ENCODE results near the gene WNT4. TPM values are rescaled to one million over a fixed set of nuclear protein-coding genes. Genes with fewer than 3 reads are reported as not detected.

Gene WNT4
- total RNA-seq, 1 donor, result under 0.01 TPM

DNA sequence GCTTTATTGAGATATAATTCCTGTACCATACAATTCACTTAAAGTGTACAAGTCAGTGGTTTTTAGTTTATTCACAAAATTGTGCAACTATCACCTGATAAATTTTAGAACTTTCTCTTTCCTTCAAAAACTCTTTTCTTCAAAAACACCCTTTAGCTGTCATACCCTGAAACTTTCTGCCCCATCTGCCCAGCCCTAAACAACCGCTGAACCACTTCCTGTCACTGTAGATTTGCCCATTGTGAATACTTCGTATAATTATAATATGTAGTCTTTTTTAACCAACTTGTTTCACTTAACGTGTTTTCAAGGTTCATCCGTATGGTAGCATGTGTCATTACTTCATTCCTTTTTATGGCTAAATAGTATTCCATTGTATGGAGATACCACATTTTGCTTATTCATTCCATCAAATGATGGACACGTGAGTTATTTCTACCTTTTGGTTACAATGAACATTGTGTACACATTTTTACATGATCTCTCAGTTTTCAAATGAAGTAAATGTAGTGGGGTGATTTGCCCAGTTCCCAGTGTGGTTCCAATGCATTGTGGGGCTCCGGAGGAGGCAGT, 37.9 kb downstream of the WNT4 start:
- Histone ChIP-seq H3K27ac (ENCODE audit: low read depth, low read length) (no peak overlapping the region), H3K36me3 (ENCODE audit: insufficient read depth, low read length) (peaks cover 8% of the 10 kb centered on the region), H3K9me3 (ENCODE audit: low read depth, low read length) (no peaks in the 10 kb centered on the region), H2AFZ (ENCODE audit: low read length) (no peak overlapping the region), H3K4me1 (ENCODE audit: insufficient read depth, low read length) (peaks cover 3% of the 10 kb centered on the region), H3K4me3 (ENCODE audit: insufficient read depth, low read length) (no peak overlapping the region), H4K20me1 (ENCODE audit: insufficient read depth, low read length) (peaks cover 62% of the 10 kb centered on the region), H3K27me3 (ENCODE audit: insufficient read depth, low read length) (no peaks in the 10 kb centered on the region), H3K79me2 (ENCODE audit: insufficient read depth, low read length) (peaks cover 84% of the 10 kb centered on the region), H3K4me2 (ENCODE audit: insufficient read depth, low read length) (no peak overlapping the region)
- TF ChIP-seq, protein P1, sequence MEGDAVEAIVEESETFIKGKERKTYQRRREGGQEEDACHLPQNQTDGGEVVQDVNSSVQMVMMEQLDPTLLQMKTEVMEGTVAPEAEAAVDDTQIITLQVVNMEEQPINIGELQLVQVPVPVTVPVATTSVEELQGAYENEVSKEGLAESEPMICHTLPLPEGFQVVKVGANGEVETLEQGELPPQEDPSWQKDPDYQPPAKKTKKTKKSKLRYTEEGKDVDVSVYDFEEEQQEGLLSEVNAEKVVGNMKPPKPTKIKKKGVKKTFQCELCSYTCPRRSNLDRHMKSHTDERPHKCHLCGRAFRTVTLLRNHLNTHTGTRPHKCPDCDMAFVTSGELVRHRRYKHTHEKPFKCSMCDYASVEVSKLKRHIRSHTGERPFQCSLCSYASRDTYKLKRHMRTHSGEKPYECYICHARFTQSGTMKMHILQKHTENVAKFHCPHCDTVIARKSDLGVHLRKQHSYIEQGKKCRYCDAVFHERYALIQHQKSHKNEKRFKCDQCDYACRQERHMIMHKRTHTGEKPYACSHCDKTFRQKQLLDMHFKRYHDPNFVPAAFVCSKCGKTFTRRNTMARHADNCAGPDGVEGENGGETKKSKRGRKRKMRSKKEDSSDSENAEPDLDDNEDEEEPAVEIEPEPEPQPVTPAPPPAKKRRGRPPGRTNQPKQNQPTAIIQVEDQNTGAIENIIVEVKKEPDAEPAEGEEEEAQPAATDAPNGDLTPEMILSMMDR (IDR thresholded peaks at IDR 0.05; ENCODE audit: extremely low read depth, low read depth, low read length), result no peak
- DNase-seq (ENCODE audit: insufficient read length, low spot score, missing footprints), result peak; percentile 31

DNA sequence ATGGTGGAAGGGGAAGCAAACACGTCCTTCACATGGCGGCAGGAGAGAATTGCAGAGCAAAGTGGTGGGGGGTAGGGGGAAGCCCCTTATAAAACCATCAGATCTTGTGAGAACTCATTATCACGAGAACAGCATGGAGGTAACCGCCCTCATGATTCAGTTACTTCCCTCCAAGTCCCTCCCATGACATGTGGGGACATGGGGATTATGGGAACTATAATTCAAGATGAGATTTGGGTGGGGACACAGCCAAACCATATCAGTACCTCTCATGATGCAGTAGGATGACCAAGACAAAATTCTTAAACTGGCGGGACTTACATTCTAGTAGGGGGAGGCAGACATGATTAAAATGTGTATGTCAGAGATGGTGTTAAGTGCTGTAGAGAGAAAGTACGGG, 38.8 kb downstream of the WNT4 start:
- H3K27me3 ChIP-seq (ENCODE audit: insufficient read depth, low read length), result no peaks in the 10 kb centered on the region
- no peak for DNase-seq (ENCODE audit: insufficient read length, low spot score, missing footprints)
- H3K79me2 ChIP-seq (ENCODE audit: insufficient read depth, low read length), result peaks cover 84% of the 10 kb centered on the region
- H3K27ac ChIP-seq (ENCODE audit: low read depth, low read length), result no peak overlapping the region
- TF ChIP-seq, protein P1 (IDR thresholded peaks at IDR 0.05; ENCODE audit: extremely low read depth, low read depth, low read length), result no peak
- H3K4me2 ChIP-seq (ENCODE audit: insufficient read depth, low read length), result no peak overlapping the region
- H2AFZ ChIP-seq (ENCODE audit: low read length), result no peak overlapping the region
- H3K36me3 ChIP-seq (ENCODE audit: insufficient read depth, low read length), result peaks cover 10% of the 10 kb centered on the region
- peaks cover 56% of the 10 kb centered on the region for H4K20me1 ChIP-seq (ENCODE audit: insufficient read depth, low read length)
- no peaks in the 10 kb centered on the region for H3K9me3 ChIP-seq (ENCODE audit: low read depth, low read length)
- H3K4me3 ChIP-seq (ENCODE audit: insufficient read depth, low read length), result no peak overlapping the region
- peaks cover 3% of the 10 kb centered on the region for H3K4me1 ChIP-seq (ENCODE audit: insufficient read depth, low read length)

DNA sequence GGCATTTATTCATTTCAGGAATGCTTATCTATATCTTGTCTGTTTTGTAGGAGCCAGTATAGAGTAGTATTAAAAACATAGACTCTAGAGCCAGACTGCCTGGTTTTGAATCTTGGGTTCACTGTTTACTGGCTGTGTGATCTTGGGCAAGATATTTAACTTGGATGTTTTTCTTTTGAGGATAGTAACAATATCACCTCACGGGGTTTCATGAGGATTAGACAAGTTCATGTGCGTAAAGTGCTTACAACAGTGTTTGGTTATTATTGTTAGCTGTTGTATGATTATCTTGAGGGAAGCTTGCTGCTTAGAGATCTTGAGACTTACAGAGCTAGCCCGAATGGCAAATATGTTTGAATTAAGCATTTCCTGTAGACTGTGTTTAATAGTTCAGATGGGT, 40.2 kb downstream of the WNT4 start:
- H4K20me1 ChIP-seq (ENCODE audit: insufficient read depth, low read length), result peaks cover 57% of the 10 kb centered on the region
- no peak for DNase-seq (ENCODE audit: insufficient read length, low spot score, missing footprints)
- H3K27ac ChIP-seq (ENCODE audit: low read depth, low read length), result no peak overlapping the region

DNA sequence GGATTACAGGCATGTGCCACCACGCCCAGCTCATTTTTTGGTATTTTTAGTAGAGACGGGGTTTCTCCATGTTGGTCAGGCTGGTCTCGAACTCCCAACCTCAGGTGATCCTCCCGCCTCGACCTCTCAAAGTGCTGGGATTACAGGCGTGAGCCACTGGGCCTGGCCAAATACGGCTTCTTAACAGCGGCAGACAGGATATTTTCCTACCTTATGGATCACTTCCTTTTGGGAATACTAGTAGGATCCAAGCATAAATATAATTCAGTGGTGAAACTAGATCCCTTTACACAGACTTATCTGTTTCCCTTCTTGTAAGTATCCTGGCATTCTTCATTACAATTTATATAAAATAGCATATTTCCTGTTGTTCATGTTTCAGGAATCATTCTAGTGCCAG, 40.9 kb downstream of the WNT4 start:
- Histone ChIP-seq H2AFZ (ENCODE audit: low read length) (no peak overlapping the region), H3K4me3 (ENCODE audit: insufficient read depth, low read length) (no peak overlapping the region), H3K27ac (ENCODE audit: low read depth, low read length) (no peak overlapping the region), H3K36me3 (ENCODE audit: insufficient read depth, low read length) (peaks cover 29% of the 10 kb centered on the region), H3K27me3 (ENCODE audit: insufficient read depth, low read length) (no peaks in the 10 kb centered on the region), H3K4me1 (ENCODE audit: insufficient read depth, low read length) (peaks cover 3% of the 10 kb centered on the region), H3K4me2 (ENCODE audit: insufficient read depth, low read length) (no peak overlapping the region), H3K9me3 (ENCODE audit: low read depth, low read length) (no peaks in the 10 kb centered on the region), H4K20me1 (ENCODE audit: insufficient read depth, low read length) (peaks cover 62% of the 10 kb centered on the region), H3K79me2 (ENCODE audit: insufficient read depth, low read length) (peaks cover 86% of the 10 kb centered on the region)
- no peak for DNase-seq (ENCODE audit: insufficient read length, low spot score, missing footprints)
- TF ChIP-seq, protein P1 (IDR thresholded peaks at IDR 0.05; ENCODE audit: extremely low read depth, low read depth, low read length), result no peak

More for the DNA sequence above, 40.2 kb downstream of the WNT4 start:
- Histone ChIP-seq H3K4me1 (ENCODE audit: insufficient read depth, low read length) (peaks cover 3% of the 10 kb centered on the region), H3K4me2 (ENCODE audit: insufficient read depth, low read length) (no peak overlapping the region), H2AFZ (ENCODE audit: low read length) (no peak overlapping the region), H3K79me2 (ENCODE audit: insufficient read depth, low read length) (peaks cover 84% of the 10 kb centered on the region), H3K9me3 (ENCODE audit: low read depth, low read length) (no peaks in the 10 kb centered on the region), H3K4me3 (ENCODE audit: insufficient read depth, low read length) (no peak overlapping the region), H3K36me3 (ENCODE audit: insufficient read depth, low read length) (peaks cover 22% of the 10 kb centered on the region), H3K27me3 (ENCODE audit: insufficient read depth, low read length) (no peaks in the 10 kb centered on the region)
- TF ChIP-seq, protein P1 (IDR thresholded peaks at IDR 0.05; ENCODE audit: extremely low read depth, low read depth, low read length), result no peak

All from osteoblast (primary cell).